Breast epithelium (tissue), 4 donors: ENCODE results near the gene TRIM66. TPM values are rescaled to one million over a fixed set of nuclear protein-coding genes. Genes with fewer than 3 reads are reported as not detected.

Source experiments
- DNase-seq, 2 donors: peaks; one replicate each; pipeline ENCODE4 v3.0.0-alpha.2; 2019; ENCODE audit warnings: low spot score in 2 of 2
- H3K27ac ChIP-seq, 2 donors: fragments of 200-600 bp; sonication (generic) in 1 of 2; one replicate each; pipeline ENCODE4 v1.5.1; 2016 to 2019; ENCODE audit warnings: mild to moderate bottlenecking in 1 of 2
- H3K27me3 ChIP-seq, 2 donors: fragments of 200-600 bp; sonication (generic) in 1 of 2; one replicate each; pipeline versions ENCODE4 v1.5.1 to v1.6.0; 2017 to 2019; ENCODE audit warnings: control low read depth in 1 of 2, mild to moderate bottlenecking in 1 of 2
- H3K36me3 ChIP-seq: fragments of 200-600 bp; one replicate; pipeline ENCODE4 v1.5.1; 2019
- H3K4me1 ChIP-seq, 2 donors: fragments of 200-600 bp; sonication (generic); one replicate each; pipeline ENCODE4 v1.5.1; 2016 to 2019; ENCODE audit warnings: control low read depth in 1 of 2
- H3K4me3 ChIP-seq, 3 donors: fragments of 200-600 bp; sonication (generic); 1 replicate in 2 of 3; 2 replicates in 1 of 3; pipeline ENCODE4 v1.5.1; 2016 to 2019; ENCODE audit warnings: mild to moderate bottlenecking in 3 of 3, moderate library complexity in 2 of 3
- H3K9me3 ChIP-seq, 2 donors: fragments of 200-600 bp; sonication (generic) in 1 of 2; one replicate each; pipeline ENCODE4 v1.5.1; 2016 to 2019; ENCODE audit warnings: control low read depth in 1 of 2
- POLR2A ChIP-seq: fragments of 450-650 bp; IDR thresholded peaks from one replicate; pipeline ENCODE4 v1.6.1; 2016; ENCODE audit warnings: antibody characterized with exemption, mild to moderate bottlenecking, moderate library complexity
- POLR2AphosphoS5 ChIP-seq, 3 donors: sonication (generic); formaldehyde crosslinking; IDR thresholded peaks; one replicate each; pipeline ENCODE4 v1.6.1; 2017; ENCODE audit warnings: antibody characterized with exemption in 3 of 3
- intact Hi-C: fragments of 100-400 bp; cut with DNase I; formaldehyde crosslinking; loops from one replicate; pipeline ENCODE4 v1.15.1; 2023; ENCODE audit warnings: low total_unique reads
- total RNA-seq, 3 donors: library from RNA; depleted of rRNA; stranded (reverse); fragments of >200 nt; gene quantifications; one replicate each; pipeline ENCODE4 v1.1.0, GENCODE V29; 2016
- TF ChIP-seq, protein P1 (sequence below), 3 donors: fragments of 450-650 bp; IDR thresholded peaks; one replicate each; pipeline ENCODE4 v1.5.1; 2016 to 2017; ENCODE audit warnings: antibody characterized with exemption in 3 of 3, mild to moderate bottlenecking in 3 of 3, moderate library complexity in 3 of 3

TRIM66 gene
- total RNA-seq, 3 donors from 2014 or later, result 6.6 to 12.7 (median 11.5) TPM

GRCh38 chr11:8650401-8650990 is 32.0 kb downstream of the TRIM66 start:
- no peak for DNase-seq
- no peaks in the 10 kb centered on the region for H3K4me1 ChIP-seq
- no peaks in the 10 kb centered on the region for H3K9me3 ChIP-seq
- intact Hi-C loops, result no loop called here
- TF ChIP-seq POLR2A (no peak), POLR2AphosphoS5 (IDR thresholded peaks at IDR 0.05) (no peak)
- TF ChIP-seq, protein P1, sequence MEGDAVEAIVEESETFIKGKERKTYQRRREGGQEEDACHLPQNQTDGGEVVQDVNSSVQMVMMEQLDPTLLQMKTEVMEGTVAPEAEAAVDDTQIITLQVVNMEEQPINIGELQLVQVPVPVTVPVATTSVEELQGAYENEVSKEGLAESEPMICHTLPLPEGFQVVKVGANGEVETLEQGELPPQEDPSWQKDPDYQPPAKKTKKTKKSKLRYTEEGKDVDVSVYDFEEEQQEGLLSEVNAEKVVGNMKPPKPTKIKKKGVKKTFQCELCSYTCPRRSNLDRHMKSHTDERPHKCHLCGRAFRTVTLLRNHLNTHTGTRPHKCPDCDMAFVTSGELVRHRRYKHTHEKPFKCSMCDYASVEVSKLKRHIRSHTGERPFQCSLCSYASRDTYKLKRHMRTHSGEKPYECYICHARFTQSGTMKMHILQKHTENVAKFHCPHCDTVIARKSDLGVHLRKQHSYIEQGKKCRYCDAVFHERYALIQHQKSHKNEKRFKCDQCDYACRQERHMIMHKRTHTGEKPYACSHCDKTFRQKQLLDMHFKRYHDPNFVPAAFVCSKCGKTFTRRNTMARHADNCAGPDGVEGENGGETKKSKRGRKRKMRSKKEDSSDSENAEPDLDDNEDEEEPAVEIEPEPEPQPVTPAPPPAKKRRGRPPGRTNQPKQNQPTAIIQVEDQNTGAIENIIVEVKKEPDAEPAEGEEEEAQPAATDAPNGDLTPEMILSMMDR (IDR thresholded peaks at IDR 0.05), result no peak
- H3K27ac ChIP-seq, result no peak overlapping the region
- H3K27me3 ChIP-seq, result no peaks in the 10 kb centered on the region
- no peaks in the 10 kb centered on the region for H3K36me3 ChIP-seq
- no peak overlapping the region for H3K4me3 ChIP-seq

- Histone ChIP-seq H3K9me3 (no peaks in the 10 kb centered on the region), H3K4me3 (no peak overlapping the region), H3K4me1 (no peaks in the 10 kb centered on the region), H3K27me3 (no peaks in the 10 kb centered on the region), H3K36me3 (no peaks in the 10 kb centered on the region), H3K27ac (no peak overlapping the region)
- intact Hi-C loops, result no loop called here
- no peak for DNase-seq
- TF ChIP-seq POLR2AphosphoS5 (IDR thresholded peaks at IDR 0.05), result no peak
- TF ChIP-seq, protein P1 (IDR thresholded peaks at IDR 0.05), result no peak
- no peak for TF ChIP-seq POLR2A
Observed at GRCh38 chr11:8649361-8649760, 33.1 kb downstream of the TRIM66 start.

DNA sequence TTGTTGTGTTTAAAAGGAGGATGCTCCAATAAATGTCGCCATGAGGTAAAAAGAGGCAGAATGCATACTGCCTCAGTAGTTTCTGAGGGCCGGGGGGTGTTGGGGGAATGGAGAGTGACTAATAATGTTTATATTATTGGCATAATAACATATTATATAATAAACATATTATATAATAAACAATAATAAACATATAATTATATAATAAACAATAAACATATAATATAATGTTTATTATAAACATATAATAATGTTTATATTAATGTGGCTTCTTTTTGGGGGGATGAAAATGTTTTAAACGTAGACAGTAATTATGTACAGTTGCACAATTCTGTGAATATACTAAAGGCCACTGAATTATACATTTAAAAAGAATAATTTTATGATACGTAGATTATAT is 35.6 kb downstream of the TRIM66 start:
- Histone ChIP-seq H3K27ac (no peak overlapping the region), H3K36me3 (no peaks in the 10 kb centered on the region), H3K9me3 (no peaks in the 10 kb centered on the region), H3K4me3 (no peak overlapping the region), H3K27me3 (no peaks in the 10 kb centered on the region), H3K4me1 (no peaks in the 10 kb centered on the region)
- no peak for DNase-seq
- TF ChIP-seq POLR2A (no peak), POLR2AphosphoS5 (IDR thresholded peaks at IDR 0.05) (no peak)
- TF ChIP-seq, protein P1 (IDR thresholded peaks at IDR 0.05), result no peak
- intact Hi-C loops, result no loop called here

DNA sequence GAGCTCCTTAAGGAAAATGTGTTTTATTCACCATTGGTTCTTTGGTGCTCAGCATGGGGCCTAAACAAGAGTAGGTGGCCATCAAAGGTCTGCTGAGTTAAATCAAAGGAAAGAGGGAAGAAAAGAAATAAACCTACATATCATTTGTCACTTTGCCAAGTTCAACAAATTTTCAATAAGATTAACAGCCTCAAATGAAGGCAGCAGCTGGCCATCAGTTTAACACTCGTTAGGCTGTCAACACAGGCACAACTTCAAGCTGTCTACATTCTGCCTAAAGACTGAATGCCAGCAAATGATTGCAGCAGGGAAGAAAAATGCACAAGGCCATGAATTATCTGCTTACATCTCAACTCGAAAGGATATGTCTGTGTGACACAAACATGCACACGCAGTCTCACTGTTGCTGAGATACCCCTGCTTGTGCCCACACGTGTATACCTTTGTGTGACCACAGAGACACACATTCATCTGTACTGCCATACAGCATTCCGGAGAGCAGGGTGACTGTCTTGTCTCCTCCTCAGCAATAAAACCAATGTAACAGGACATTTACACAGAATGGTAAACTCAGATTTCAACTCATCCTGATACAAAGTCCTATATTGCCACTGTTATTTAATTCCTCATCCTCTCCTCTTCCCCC is 40.1 kb downstream of the TRIM66 start:
- TF ChIP-seq, protein P1 (IDR thresholded peaks at IDR 0.05), result no peak
- TF ChIP-seq POLR2A (no peak), POLR2AphosphoS5 (IDR thresholded peaks at IDR 0.05) (no peak)
- Histone ChIP-seq H3K4me3 (no peak overlapping the region), H3K36me3 (no peaks in the 10 kb centered on the region), H3K4me1 (no peaks in the 10 kb centered on the region), H3K27ac (no peak overlapping the region), H3K27me3 (no peaks in the 10 kb centered on the region), H3K9me3 (no peaks in the 10 kb centered on the region)
- DNase-seq, result no peak
- intact Hi-C loops, result no loop called here

DNA sequence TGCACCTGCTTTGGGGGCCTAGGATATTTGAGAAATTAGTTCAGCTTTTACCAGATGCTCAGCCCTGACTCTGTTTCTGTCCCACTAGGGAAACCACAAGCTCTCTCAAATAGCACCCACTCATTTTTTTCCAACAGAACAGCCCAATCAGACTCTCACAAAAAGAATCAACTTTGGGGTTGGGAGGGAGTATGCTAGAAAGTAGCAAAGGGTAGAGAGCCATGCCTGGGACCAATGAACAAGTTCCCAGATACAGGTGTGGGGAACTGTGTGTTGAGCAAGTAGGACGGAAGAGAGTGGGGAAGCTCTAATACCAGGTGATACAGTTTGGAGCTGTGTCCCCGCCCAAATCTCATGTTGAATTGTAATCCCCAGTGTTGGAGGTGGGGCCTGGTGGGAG is 41.1 kb downstream of the TRIM66 start:
- H3K27ac ChIP-seq, result no peak overlapping the region
- H3K36me3 ChIP-seq, result no peaks in the 10 kb centered on the region
- no peak for DNase-seq
- TF ChIP-seq POLR2AphosphoS5 (IDR thresholded peaks at IDR 0.05) (no peak), POLR2A (no peak)
- TF ChIP-seq, protein P1 (IDR thresholded peaks at IDR 0.05), result no peak
- H3K4me3 ChIP-seq, result no peak overlapping the region
- intact Hi-C loops, result no loop called here
- no peaks in the 10 kb centered on the region for H3K27me3 ChIP-seq
- peaks cover 0 to 6% of the 10 kb centered on the region in 2 donors for H3K9me3 ChIP-seq
- H3K4me1 ChIP-seq, result no peaks in the 10 kb centered on the region
